MV-4-11 (cell line): ENCODE results near the gene DOK7.

ENCODE experiments used
- DNase-seq: peaks from one replicate; lab custom pipeline; 2025; lab: John Stamatoyannopoulos, UW

DOK7 gene

DNA sequence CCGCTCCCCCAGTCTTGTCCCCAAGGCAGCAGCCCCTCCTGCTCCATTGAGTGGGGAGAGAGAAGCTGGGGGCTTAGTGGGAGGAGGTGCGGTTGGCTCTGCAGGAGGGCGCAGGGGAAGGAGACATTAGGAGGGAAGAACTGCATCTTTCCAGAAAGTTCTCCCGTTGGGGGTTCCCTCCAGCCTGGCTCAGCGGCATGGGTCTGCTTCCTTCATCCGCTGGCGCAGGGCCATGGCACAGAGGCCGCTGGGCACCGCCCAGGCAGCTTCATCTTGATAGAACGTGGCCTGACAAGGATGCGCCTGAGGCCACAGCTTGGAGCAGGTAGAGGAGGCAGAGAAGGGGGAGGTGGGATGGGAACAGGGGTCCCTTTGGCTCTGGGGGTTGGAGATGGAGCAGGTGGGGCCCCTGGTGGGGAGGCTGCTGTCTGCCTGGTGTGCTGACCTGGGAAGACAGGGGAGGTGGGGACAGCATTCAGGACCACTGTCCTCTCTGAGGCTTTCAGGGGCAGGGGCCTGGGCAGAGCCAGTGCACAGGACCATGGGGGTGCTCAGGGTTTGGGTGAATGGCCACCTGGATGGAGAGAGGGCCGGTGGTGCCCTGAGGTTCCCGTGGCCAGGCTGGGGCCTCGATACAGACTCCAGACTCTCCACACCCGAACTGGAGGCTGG is 12.1 kb downstream of the DOK7 start:
- no peak for DNase-seq

DNA sequence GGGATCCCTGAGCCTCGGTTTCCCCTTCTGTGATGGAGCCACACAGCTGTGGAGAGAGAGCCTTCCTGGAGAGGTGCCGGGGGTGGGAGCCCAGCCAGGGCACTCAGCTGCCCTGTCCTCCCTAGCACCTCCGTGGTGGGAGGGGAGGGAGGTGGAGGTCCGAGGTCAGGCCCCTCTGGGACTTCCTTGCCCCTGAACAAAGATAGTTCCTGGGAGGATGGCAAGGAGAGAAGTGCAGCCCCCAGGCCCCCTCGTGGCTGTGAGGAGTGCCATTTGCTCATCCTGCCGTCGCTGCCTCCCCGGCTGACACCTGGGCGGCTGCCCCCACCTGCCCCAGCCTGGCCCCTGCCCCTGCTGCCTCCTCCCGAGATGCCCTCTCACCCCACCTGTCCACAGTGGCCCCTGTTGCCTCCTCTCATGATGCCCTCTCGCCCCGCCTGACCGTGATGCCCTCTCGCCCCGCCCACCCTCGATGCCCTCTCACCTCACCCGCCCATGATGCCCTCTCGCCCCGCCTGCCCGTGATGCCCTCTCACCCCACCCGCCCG is 12.7 kb downstream of the DOK7 start:
- DNase-seq, result no peak

DNA sequence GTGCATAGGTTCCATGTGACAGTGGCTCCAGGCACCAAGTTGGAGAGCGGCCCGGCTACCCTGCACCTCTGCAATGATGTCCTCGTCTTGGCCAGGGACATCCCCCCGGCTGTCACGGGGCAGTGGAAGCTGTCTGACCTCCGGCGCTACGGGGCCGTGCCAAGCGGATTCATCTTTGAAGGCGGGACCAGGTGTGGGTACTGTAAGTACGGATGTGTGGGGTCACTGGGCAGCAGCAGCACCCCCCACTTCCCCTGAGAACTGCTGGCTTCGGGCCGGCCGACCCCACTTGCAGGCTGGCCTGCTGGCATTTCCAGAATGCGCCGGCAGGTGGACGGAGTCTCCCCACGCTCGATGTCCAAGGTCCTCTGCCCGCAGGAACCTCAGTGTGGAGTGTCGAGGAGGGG is 13.2 kb downstream of the DOK7 start:
- DNase-seq, result no peak

- no peak for DNase-seq
These were observed 14.0 kb downstream of the DOK7 start for GRCh38 chr4:3476936-3477749.

DNA sequence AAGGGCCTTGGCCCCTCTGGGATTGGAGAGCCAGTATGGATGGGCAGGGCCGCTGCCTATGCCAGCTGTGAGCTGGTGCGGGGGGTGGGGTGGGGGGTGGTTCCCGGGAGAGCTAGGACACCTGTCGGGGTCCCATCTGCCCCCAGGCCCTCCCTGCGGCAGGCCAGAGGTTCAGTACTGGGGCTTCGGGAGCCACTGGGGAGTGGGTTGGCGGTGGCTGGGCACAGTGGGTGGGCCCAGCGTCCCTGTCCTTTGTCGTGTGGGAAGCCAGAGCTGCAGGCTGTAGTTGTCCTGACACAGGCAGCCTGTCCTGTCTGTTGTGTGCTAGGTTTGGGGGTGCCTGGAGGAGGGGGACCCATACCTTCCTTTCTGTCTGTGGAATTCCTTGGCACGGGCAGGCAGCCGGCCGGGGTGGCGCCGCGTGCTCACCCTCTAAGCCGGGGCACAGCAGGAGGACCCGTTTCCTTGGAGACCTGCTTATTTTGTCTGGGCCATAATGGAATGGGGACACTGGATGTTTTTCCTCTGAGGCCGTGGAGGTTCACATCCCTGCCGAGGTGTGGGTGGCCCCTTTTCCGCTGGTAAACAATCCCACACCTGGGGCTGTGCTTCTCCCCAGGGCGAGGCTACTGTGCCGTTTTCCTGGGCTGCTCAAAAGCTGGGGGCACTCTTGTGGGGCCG is 14.8 kb downstream of the DOK7 start:
- DNase-seq, result no peak

DNA sequence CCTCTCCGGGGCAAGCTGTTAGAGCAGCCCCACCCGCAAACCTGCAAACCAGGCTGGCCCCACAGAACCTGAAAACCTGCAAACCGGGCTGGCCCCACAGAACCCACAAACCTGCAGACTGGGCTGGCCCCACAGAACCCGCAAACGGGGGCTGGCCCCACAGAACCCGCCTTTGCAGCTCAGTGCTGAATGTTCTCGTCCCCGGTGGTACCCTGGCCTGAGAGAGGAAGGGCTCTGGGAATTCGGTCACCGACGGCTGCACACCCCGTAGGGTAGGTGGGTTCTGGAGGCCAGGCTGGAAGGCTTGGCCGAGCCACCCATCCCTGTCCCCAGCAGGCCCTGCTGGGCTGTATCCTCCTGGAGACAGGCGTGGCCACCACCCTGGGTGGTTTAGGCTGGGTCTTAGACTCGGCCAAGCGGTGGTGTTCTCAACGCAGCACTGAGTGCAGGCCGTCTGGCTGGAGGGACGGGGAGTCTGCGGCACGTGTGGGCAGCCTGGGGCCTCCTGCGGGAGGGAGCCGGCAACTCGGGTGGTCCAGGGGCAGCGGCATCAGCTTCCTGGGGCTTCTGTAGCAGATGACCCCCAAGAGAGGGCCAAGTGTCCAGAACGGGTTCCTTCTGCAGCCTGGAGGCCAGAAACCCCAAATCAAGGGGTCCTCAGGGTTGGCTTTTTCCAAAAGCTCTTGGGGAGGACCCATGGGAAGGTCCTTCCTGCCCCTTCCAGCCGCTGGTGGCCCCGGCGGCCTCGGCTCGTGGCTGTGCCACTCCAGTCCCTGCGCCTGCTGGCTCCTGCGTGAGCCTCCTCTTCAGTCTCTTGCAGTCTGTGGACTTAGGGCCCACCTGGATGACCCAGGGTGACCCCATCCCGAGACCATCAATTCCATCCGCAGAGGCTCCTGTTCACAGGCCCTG is 15.6 kb downstream of the DOK7 start:
- DNase-seq, result no peak

DNA sequence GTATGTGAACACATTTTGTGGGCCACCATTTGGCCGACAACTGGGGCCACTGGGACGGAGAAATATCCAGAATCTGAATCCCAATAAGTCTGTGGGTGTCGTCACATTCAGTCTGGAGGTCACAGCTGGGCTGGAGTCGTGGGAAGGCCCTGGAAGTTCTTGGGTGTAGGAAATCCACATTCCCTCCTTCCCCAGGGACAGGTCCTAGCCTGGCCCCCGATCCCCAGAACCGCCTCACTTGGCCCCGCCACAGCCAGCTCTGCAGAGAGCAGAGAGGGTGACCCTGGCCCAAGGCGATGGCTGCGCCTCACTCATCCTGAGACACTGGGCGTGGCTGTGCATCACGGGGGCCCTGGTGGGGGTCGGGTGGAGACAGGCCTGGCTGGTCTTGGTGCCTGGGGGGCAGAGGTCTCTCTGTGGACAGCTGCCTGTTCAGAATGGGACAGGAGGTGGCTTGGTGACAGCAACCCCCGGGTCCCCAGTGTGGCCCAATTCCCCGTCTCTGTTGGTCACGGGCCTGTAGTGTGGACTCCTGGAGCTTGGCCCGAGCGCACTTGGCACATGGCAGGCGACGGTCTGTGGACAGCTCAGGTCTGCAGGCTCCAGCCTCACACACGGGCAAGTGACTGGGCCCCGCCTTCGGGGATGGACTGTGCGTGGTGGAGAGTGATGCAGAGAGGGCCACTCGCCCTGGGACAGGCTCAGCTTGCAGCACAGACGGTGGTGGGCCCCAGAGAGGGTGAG is 16.4 kb downstream of the DOK7 start:
- no peak for DNase-seq

DNA sequence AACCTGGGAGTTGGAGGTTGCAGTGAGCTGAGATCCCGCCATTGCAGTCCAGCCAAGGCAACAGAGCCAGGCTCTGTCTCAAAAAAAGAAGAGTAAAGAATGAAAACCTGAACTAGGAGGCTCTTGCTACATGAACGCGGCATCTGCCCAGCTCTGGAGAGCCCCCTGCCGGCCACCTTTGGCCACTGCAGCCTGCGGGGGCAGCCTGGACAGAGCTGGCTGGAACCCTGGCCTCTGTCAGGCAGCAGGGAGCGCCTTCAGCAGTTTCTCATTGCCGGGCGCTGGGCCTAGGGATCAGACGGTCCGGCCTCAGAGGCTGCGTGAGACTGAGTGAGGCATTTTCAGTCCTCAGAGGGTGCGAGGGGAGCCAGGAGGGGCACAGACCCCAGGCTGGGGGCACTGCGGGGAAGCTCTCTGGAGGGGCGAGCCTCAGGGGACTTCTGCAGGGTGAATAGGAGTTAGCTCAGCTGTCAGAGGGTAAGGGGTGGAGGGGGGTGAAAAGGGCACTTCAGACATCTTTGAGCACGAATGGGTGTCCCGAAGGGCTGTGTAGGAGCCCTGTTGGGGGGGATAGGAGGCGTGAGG is 17.5 kb downstream of the DOK7 start:
- peak; percentile 57 for DNase-seq

GRCh38 chr4:3481113-3481531 is 18.0 kb downstream of the DOK7 start:
- DNase-seq, result no peak

GRCh38 chr4:3481783-3482393 is 18.8 kb downstream of the DOK7 start:
- DNase-seq, result no peak

DNA sequence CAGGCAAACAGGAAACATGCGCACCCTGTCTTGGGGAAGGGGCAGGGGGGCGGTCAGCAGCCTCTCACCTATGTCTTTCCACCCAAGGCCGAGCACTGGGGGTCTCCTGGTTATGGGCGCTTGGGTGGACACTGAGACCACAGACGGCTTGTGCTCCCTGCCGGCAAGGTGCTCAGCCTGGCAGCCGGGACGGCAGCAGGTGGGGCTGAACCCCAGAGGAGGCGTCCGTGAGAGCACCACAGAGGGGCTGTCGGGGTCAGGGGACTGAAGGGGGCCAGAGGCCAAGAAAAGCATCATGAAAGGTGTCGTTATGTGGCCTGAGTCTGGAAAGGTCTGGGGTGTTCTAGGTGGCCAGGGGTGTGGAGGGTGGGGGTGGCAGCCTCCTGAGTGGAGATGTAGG is 19.6 kb downstream of the DOK7 start:
- no peak for DNase-seq

DNA sequence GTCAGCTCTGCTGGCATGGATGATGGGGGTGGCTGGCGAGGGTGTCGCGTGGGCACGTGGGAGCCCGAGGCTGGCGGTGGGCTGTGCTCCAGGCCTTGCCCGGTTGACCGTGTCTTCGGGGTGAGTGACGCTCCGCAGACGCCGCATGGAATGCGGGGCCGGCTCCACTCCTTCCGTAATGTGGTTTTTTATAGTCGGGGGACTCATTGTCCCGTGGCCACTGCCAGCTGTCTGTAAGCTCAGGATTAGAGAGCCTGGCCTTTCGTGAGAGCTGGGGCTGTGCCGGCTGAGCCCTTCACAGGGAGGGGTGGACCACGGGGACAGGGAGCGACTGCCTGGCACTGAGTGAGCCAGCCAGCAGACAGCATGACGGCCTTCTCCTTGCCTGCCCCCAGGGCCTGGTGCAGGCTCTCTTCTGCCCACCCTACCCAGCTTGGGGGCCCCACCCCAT is 20.4 kb downstream of the DOK7 start:
- no peak for DNase-seq

GRCh38 chr4:3484057-3484973 is 21.2 kb downstream of the DOK7 start:
- DNase-seq, result peak; percentile 27

- peak; percentile 25 for DNase-seq
These were observed 22.1 kb downstream of the DOK7 start for GRCh38 chr4:3485011-3485791.

- no peak for DNase-seq
These were observed 22.9 kb downstream of the DOK7 start for GRCh38 chr4:3485886-3486540.

- DNase-seq, result no peak
These were observed 23.7 kb downstream of the DOK7 start for GRCh38 chr4:3486541-3487540.
